Duodenal mucosa (tissue), 2 donors: ENCODE results near the gene CBFB.

Source experiments
- H3K27ac ChIP-seq: one replicate; pipeline ENCODE4 v1.7.0; 2013; ENCODE audit warnings: low read depth, low read length
- H3K27me3 ChIP-seq, 2 donors: one replicate each; pipeline ENCODE4 v1.7.0; 2013; ENCODE audit warnings: low read length in 2 of 2, control low read depth in 1 of 2; ENCODE audit not compliant: insufficient read depth in 2 of 2, control insufficient read depth in 1 of 2
- H3K36me3 ChIP-seq, 2 donors: one replicate each; pipeline ENCODE4 v1.7.0; 2013; ENCODE audit warnings: low read length in 2 of 2, control low read depth in 1 of 2; ENCODE audit not compliant: insufficient read depth in 2 of 2, control insufficient read depth in 1 of 2
- H3K4me1 ChIP-seq, 2 donors: one replicate each; pipeline ENCODE4 v1.7.0; 2013; ENCODE audit warnings: low read length in 2 of 2, control low read depth in 1 of 2; ENCODE audit not compliant: insufficient read depth in 2 of 2, control insufficient read depth in 1 of 2
- H3K4me3 ChIP-seq, 2 donors: one replicate each; pipeline ENCODE4 v1.7.0; 2013; ENCODE audit warnings: low read length in 2 of 2, low read depth in 1 of 2
- H3K9ac ChIP-seq, 2 donors: one replicate each; pipeline ENCODE4 v1.7.0; 2013; ENCODE audit warnings: low read length in 2 of 2, low read depth in 1 of 2
- H3K9me3 ChIP-seq, 2 donors: one replicate each; pipeline ENCODE4 v1.7.0; 2013; ENCODE audit warnings: low read length in 2 of 2, control low read depth in 1 of 2; ENCODE audit not compliant: control insufficient read depth in 1 of 2

The CBFB gene

DNA sequence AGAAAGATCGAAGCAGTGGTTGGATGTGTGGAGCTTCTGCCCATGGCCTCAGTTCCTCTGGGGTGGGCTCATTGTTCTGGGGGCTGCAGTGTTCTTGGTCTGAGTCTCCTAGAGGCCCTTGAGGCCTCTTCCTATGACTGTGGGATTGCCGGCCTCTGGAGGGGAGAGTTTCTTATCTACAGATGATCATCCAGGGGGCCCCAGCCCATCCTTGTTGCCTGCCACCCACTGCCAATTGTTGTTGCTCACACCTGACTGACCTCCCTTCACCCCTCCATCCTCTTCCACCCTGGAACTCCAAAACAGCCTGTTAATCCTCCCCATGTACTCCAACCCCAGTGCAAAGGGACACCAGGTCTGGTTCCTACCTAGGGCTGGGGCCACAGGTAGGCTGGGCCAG, 116.0 kb downstream of the CBFB start:
- H3K27ac ChIP-seq, result no peak overlapping the region
- peaks cover 28 to 86% of the 10 kb centered on the region in 2 donors for H3K36me3 ChIP-seq
- no peaks in the 10 kb centered on the region for H3K27me3 ChIP-seq
- no peaks in the 10 kb centered on the region for H3K9me3 ChIP-seq
- H3K4me3 ChIP-seq, result no peak overlapping the region
- H3K4me1 ChIP-seq, result no peaks in the 10 kb centered on the region
- H3K9ac ChIP-seq, result no peak overlapping the region

DNA sequence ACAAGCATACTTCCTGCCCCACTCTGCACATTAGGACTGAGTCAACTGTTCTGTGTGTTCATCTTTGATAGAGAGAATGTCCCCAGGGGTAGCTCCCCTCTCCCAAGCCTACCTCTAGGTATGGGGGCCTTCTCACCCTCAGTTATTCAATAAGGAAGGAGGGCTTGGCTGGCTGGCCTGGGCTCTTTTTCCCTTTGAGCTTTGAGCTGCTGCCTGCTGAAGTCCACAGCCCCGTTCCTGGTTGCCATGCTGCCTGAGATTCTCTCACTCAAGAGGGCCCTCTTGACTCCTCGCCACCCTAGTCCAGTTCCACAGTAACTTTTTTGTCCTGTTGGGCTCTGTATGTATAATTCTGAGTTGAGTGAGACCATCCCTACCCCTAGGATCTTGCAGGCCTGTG, 116.8 kb downstream of the CBFB start:
- peaks cover 20 to 78% of the 10 kb centered on the region in 2 donors for H3K36me3 ChIP-seq

DNA sequence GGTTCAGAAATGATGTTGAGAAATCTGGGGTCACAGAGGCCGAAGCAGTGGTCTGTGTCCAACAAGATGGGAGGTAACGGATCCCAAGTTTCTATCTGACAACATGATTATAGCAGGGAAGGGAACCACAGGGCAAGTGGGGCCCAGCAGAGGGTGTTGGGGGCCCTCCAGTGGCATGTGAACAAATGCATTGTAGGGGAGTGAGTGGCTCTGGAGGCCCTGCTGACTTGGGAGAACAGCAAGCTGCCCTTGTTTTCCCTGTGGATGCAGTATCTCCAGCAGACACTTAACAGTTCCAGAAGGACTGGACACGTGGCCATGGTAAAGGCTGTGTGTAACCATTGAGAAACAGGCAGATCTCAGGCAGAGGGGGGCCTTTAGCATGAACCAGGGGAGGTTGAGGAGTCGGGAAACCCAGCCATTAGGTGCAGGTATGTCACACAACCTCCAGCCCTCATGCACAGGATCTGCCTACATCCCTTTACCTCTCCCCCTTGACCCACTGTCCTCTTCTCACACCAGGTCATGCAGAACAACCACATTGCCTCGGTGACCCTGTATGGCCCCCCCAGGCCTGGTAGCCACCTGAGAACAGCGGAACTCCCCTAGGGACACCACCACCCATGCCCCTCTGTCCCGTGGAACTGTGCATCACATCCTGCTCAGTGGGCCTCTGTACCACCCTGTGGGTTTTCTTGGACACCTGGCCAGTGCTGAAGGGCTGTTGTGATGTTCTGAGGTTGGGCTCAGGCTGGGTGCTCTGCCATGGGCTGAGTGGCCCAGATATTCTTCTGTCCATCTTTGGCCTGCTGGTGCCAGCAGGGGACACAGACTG, 117.8 kb downstream of the CBFB start:
- Histone ChIP-seq H3K4me1 (peaks cover 0 to 10% of the 10 kb centered on the region in 2 donors), H3K27ac (no peak overlapping the region), H3K4me3 (no peak overlapping the region), H3K9me3 (no peaks in the 10 kb centered on the region), H3K27me3 (no peaks in the 10 kb centered on the region), H3K9ac (no peak overlapping the region), H3K36me3 (peaks cover 17 to 68% of the 10 kb centered on the region in 2 donors)

More for the DNA sequence above, 116.8 kb downstream of the CBFB start:
- Histone ChIP-seq H3K27ac (no peak overlapping the region), H3K4me1 (peaks cover 0 to 3% of the 10 kb centered on the region in 2 donors), H3K9me3 (no peaks in the 10 kb centered on the region), H3K4me3 (no peak overlapping the region), H3K27me3 (no peaks in the 10 kb centered on the region), H3K9ac (no peak overlapping the region)

DNA sequence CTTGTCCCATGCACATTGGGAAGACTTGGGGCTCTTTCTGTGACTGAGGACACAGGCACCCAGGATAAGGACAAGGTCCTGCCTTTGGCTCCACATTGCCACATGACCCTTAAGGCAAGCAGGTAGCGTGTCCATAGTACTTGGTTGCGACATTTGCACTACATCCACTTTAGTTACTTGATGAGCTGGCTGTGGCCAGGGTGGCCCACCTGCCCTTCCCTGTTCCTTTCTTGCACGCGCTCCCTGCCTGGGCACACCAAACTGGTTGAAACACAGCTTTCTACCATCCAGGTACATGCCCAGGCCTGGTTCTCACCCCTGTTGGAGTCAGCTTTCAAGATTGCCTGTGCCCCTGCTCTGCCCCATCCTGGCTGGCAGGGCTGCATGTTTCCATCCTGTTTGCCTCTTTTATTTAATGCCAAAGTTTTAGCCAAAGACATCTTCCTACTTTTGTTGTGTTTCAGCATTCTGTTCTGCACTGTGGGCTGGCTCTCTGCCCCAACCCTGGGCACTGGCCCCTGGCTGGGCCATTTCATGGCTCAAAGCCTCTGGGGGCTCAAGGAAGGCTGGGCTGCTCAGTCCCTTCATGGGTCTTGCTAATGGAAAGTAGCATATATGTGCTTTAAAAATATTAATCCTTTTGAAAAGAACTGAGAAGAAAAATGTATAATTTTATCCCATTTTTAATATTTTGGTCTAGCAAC, 118.6 kb downstream of the CBFB start:
- peaks cover 0 to 10% of the 10 kb centered on the region in 2 donors for H3K4me1 ChIP-seq
- no peak overlapping the region for H3K4me3 ChIP-seq
- H3K27me3 ChIP-seq, result no peaks in the 10 kb centered on the region
- no peak overlapping the region for H3K9ac ChIP-seq
- peaks cover 17 to 59% of the 10 kb centered on the region in 2 donors for H3K36me3 ChIP-seq
- H3K9me3 ChIP-seq, result no peaks in the 10 kb centered on the region
- no peak overlapping the region for H3K27ac ChIP-seq

DNA sequence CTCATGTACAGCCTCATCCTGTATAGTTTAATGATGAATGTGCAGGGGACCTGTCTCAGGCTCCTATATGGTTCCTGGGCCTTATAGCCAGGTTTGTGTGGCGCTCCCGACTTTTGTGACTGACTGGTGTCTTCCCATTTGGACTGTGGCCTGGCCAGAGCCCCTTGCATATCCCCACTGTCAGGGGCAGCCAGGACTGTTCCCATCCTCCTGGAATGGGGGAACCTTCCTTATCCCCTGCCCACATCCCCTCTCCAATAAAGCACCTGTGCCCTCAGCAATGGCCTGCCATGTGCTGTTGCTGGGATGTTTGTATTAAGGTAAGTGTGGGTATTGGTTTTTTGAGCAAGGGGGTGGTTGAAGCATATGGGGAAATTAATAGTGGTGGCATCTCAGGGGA, 119.3 kb downstream of the CBFB start:
- H3K27me3 ChIP-seq, result no peaks in the 10 kb centered on the region
- no peak overlapping the region for H3K27ac ChIP-seq
- H3K9ac ChIP-seq, result no peak overlapping the region
- H3K36me3 ChIP-seq, result peaks cover 17 to 54% of the 10 kb centered on the region in 2 donors
- H3K4me3 ChIP-seq, result no peak overlapping the region
- no peaks in the 10 kb centered on the region for H3K9me3 ChIP-seq
- H3K4me1 ChIP-seq, result peaks cover 0 to 10% of the 10 kb centered on the region in 2 donors

DNA sequence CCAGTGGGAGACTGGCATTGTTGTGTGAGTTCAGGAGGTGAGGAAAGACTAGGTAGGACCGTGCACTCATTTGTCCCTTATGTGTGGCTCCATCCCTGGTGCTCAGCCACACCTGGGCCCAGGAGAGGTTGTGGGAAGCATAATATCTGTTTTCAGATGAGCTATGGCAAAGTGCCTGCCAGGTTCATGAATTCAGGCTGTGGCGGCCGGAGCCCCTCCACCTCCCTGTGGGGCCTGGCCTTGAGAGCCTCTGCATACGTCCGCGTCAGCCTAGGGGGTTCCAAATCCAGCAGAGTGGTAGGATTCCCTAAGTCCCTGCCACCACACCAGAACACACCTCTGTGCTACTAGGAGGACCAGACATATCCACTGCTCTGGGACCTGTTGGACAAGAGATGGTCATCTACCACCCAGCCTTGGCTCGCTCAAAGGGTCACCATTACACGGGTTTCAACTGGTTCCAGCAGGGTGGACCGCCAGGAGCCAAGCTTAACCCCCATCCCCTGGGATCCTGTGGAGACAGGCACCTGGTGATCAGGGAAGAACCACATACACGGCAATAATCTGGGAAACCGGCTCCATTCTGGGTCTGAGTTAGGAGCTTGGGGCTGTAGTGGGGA, 119.8 kb downstream of the CBFB start:
- Histone ChIP-seq H3K27me3 (no peaks in the 10 kb centered on the region), H3K36me3 (peaks cover 17 to 50% of the 10 kb centered on the region in 2 donors), H3K27ac (no peak overlapping the region), H3K9ac (no peak overlapping the region), H3K4me1 (peaks cover 0 to 10% of the 10 kb centered on the region in 2 donors), H3K9me3 (no peaks in the 10 kb centered on the region), H3K4me3 (no peak overlapping the region)

DNA sequence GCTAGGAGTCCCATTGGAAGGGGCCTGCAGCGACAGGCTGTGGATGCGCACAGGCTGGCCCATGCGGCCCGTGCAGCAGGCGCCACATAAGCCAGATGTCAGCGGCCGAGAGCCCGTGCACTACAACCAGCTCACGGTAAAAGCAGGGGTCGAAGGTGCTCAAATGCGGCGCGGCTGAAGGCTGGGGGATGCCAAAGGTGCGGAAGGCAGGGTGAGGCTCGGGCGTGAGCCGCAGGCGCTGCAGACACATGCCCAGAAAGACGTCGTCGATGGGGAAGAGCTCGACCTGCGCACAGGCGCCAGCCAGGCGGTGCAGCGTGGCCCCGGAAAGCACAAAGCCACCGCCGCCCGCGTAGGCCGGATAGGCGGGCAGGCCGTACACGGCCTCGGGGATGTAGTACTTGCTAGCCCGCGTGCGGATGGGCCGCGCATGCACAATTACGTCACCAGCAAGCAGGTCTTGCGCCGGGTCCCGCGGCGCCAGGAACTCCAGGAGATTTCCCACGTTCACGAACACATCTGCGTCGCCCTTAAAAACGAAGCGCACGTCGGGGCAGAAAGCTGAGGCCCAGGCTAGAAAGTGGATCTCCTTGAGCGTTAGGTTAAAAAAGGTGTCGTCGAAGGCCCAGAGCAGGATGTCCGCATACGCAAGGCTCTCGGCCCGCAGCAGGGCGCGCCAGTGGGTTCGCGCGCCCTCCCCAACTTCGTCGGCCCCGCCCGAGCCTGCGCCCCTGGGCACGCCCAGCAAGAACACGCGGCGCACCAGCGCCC, 120.5 kb downstream of the CBFB start:
- Histone ChIP-seq H3K9me3 (no peaks in the 10 kb centered on the region), H3K27ac (no peak overlapping the region), H3K9ac (no peak overlapping the region), H3K27me3 (no peaks in the 10 kb centered on the region), H3K4me3 (no peak overlapping the region), H3K4me1 (peaks cover 0 to 10% of the 10 kb centered on the region in 2 donors), H3K36me3 (peaks cover 11 to 43% of the 10 kb centered on the region in 2 donors)

DNA sequence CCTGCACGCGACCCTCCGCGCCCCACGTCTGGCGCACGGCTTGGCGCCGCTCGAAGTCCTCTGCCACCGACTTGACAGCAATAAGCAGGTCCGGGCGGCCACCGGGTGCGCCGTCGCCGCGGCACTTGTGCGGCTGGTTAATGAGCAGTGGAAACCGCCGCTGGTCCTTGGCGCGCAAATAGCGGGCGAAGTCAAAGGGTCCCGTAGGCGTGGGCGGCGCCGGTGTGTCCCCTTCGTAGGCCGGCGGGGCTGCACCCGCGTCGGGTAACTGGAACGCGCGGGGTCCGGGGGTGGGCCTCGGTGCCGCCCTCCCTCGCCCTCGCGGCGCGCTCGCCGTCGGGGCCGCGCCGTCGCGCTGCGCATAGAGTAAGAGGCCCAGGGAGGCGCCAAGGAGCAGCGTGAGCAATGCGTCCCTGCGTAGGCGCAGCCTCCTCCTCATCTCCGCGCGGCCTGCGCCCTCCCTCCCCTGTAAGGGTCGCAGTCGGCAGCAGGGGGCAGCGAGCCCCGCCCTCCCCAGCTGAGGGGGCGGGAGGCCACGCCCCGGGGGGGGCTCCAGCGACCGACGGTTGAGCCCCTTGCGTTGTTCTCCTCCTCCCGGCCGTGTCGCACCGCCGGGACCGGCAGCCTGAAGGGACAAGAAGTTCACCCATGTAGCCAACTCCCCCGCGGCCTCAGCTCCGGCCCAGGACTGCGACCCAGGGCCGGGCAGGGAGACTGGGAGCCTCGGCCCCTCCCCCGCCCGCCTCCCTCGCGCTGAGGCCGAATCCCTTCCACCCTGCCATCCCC, 121.3 kb downstream of the CBFB start:
- H3K4me1 ChIP-seq, result peaks cover 0 to 13% of the 10 kb centered on the region in 2 donors
- peak overlapping the region; percentile 51 for H3K27ac ChIP-seq
- H3K4me3 ChIP-seq, result peak overlapping the region; percentile 59 to 73
- no peaks in the 10 kb centered on the region for H3K9me3 ChIP-seq
- H3K36me3 ChIP-seq, result peaks cover 6 to 35% of the 10 kb centered on the region in 2 donors
- H3K27me3 ChIP-seq, result no peaks in the 10 kb centered on the region
- peak overlapping the region; percentile 51 to 58 for H3K9ac ChIP-seq
